ENCODE measurements around the gene ABCA7. TPM values are rescaled to one million over a fixed set of nuclear protein-coding genes. Genes with fewer than 3 reads are reported as not detected.

The ABCA7 gene
- total RNA-seq, 2 donors from 2014 or later: 6.0 to 7.0 TPM

GRCh38 chr19:1067341-1067957 lies 27.5 kb downstream of the ABCA7 start:
- H3K27me3 ChIP-seq (replicated peaks; ENCODE audit: insufficient read depth): no peaks in the 10 kb centered on the region
- ATAC-seq (ENCODE audit: insufficient number of reproducible peaks, low FRiP score, low read depth) (no peak), DNase-seq (ENCODE audit: low spot score) (no peak)
- TF ChIP-seq, protein P1, sequence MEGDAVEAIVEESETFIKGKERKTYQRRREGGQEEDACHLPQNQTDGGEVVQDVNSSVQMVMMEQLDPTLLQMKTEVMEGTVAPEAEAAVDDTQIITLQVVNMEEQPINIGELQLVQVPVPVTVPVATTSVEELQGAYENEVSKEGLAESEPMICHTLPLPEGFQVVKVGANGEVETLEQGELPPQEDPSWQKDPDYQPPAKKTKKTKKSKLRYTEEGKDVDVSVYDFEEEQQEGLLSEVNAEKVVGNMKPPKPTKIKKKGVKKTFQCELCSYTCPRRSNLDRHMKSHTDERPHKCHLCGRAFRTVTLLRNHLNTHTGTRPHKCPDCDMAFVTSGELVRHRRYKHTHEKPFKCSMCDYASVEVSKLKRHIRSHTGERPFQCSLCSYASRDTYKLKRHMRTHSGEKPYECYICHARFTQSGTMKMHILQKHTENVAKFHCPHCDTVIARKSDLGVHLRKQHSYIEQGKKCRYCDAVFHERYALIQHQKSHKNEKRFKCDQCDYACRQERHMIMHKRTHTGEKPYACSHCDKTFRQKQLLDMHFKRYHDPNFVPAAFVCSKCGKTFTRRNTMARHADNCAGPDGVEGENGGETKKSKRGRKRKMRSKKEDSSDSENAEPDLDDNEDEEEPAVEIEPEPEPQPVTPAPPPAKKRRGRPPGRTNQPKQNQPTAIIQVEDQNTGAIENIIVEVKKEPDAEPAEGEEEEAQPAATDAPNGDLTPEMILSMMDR (IDR thresholded peaks at IDR 0.05): no peak
- peaks cover 14 to 63% of the 10 kb centered on the region in 2 donors for H3K4me1 ChIP-seq (ENCODE audit: control insufficient read depth in 1 of 2, low read depth in 2 of 2)
- H3K4me3 ChIP-seq: peak overlapping the region; percentile 68
- no peaks in the 10 kb centered on the region for H3K36me3 ChIP-seq
- H3K9me3 ChIP-seq: no peaks in the 10 kb centered on the region
- peak overlapping the region; percentile 22 to 26 for H3K27ac ChIP-seq

GRCh38 chr19:1068009-1069001 lies 28.4 kb downstream of the ABCA7 start:
- peak overlapping the region in 1 of 2 donors; percentile 34 for H3K27ac ChIP-seq
- no peaks in the 10 kb centered on the region for H3K9me3 ChIP-seq
- peak overlapping the region; percentile 68 for H3K4me3 ChIP-seq
- H3K27me3 ChIP-seq (replicated peaks; ENCODE audit: insufficient read depth): no peaks in the 10 kb centered on the region
- no peak for ATAC-seq (ENCODE audit: insufficient number of reproducible peaks, low FRiP score, low read depth)
- H3K36me3 ChIP-seq: no peaks in the 10 kb centered on the region
- TF ChIP-seq, protein P1 (IDR thresholded peaks at IDR 0.05): no peak
- DNase-seq (ENCODE audit: low spot score): no peak
- peaks cover 14 to 63% of the 10 kb centered on the region in 2 donors for H3K4me1 ChIP-seq (ENCODE audit: control insufficient read depth in 1 of 2, low read depth in 2 of 2)

- TF ChIP-seq, protein P1 (IDR thresholded peaks at IDR 0.05): no peak
- Histone ChIP-seq H3K4me1 (ENCODE audit: control insufficient read depth in 1 of 2, low read depth in 2 of 2) (peaks cover 14 to 63% of the 10 kb centered on the region in 2 donors), H3K27me3 (replicated peaks; ENCODE audit: insufficient read depth) (no peaks in the 10 kb centered on the region), H3K36me3 (no peaks in the 10 kb centered on the region), H3K4me3 (peak overlapping the region; percentile 68), H3K9me3 (no peaks in the 10 kb centered on the region), H3K27ac (peak overlapping the region in 1 of 2 donors; percentile 34)
- ATAC-seq (ENCODE audit: insufficient number of reproducible peaks, low FRiP score, low read depth) (no peak), DNase-seq (ENCODE audit: low spot score) (no peak)
Measured at GRCh38 chr19:1069009-1069779, 29.3 kb downstream of the ABCA7 start.

- Histone ChIP-seq H3K36me3 (no peaks in the 10 kb centered on the region), H3K27ac (peak overlapping the region in 1 of 2 donors; percentile 47), H3K4me3 (no peak overlapping the region), H3K9me3 (no peaks in the 10 kb centered on the region), H3K4me1 (ENCODE audit: control insufficient read depth in 1 of 2, low read depth in 2 of 2) (peaks cover 9 to 51% of the 10 kb centered on the region in 2 donors), H3K27me3 (replicated peaks; ENCODE audit: insufficient read depth) (no peaks in the 10 kb centered on the region)
- ATAC-seq (ENCODE audit: insufficient number of reproducible peaks, low FRiP score, low read depth) (no peak), DNase-seq (ENCODE audit: low spot score) (no peak)
- TF ChIP-seq, protein P1 (IDR thresholded peaks at IDR 0.05): no peak
Measured at GRCh38 chr19:1070576-1070930, 30.6 kb downstream of the ABCA7 start.
